T-helper 1 cell treated with Interleukin-12 subunit alpha and Interleukin-12 subunit beta and Interleukin-4 antibody, amounts not matched to agents 30 μg/mL and 1 μg/mL, for 36 hours (primary cell): ENCODE measurements around the gene FYTTD1.

ENCODE experiments used
- H3K27ac Mint-ChIP-seq: one replicate; pipeline ENCODE4 v1.8.0; 2021; ENCODE audit warnings: mild to moderate bottlenecking, mixed read lengths
- H3K27me3 Mint-ChIP-seq: one replicate; pipeline ENCODE4 v1.8.0; 2021; ENCODE audit warnings: low read depth, mixed read lengths
- H3K36me3 Mint-ChIP-seq: one replicate; pipeline ENCODE4 v1.8.0; 2021; ENCODE audit warnings: low read depth, mixed read lengths
- H3K4me1 Mint-ChIP-seq: one replicate; pipeline ENCODE4 v1.8.0; 2021; ENCODE audit warnings: low read depth, mixed read lengths
- H3K4me3 Mint-ChIP-seq: one replicate; pipeline ENCODE4 v1.8.0; 2021; ENCODE audit warnings: mild to moderate bottlenecking, moderate library complexity, mixed read lengths
- H3K9me3 Mint-ChIP-seq: one replicate; pipeline ENCODE4 v1.8.0; 2021; ENCODE audit warnings: mixed read lengths

The FYTTD1 gene

GRCh38 chr3:197750858-197751737, 1.4 kb downstream of the FYTTD1 start:
- H3K27me3 Mint-ChIP-seq: peaks cover 4% of the 10 kb centered on the region
- peak overlapping the region; percentile 94 for H3K4me3 Mint-ChIP-seq
- no peaks in the 10 kb centered on the region for H3K9me3 Mint-ChIP-seq
- peaks cover 37% of the 10 kb centered on the region for H3K4me1 Mint-ChIP-seq
- peak overlapping the region; percentile 92 for H3K27ac Mint-ChIP-seq
- peaks cover 2% of the 10 kb centered on the region for H3K36me3 Mint-ChIP-seq

- Mint-ChIP-seq H3K4me1 (peaks cover 39% of the 10 kb centered on the region), H3K9me3 (no peaks in the 10 kb centered on the region), H3K27me3 (peaks cover under 1% of the 10 kb centered on the region), H3K36me3 (peaks cover 7% of the 10 kb centered on the region), H3K4me3 (peak overlapping the region; percentile 79), H3K27ac (peak overlapping the region; percentile 86)
Measured at GRCh38 chr3:197752107-197752506, 2.4 kb downstream of the FYTTD1 start.

GRCh38 chr3:197753263-197753662, 3.6 kb downstream of the FYTTD1 start:
- H3K9me3 Mint-ChIP-seq: no peaks in the 10 kb centered on the region
- peaks cover 7% of the 10 kb centered on the region for H3K36me3 Mint-ChIP-seq
- H3K4me1 Mint-ChIP-seq: peaks cover 38% of the 10 kb centered on the region
- H3K4me3 Mint-ChIP-seq: no peak overlapping the region
- H3K27me3 Mint-ChIP-seq: no peaks in the 10 kb centered on the region
- H3K27ac Mint-ChIP-seq: no peak overlapping the region

GRCh38 chr3:197756704-197757103, 7.0 kb downstream of the FYTTD1 start:
- peaks cover 7% of the 10 kb centered on the region for H3K36me3 Mint-ChIP-seq
- no peaks in the 10 kb centered on the region for H3K27me3 Mint-ChIP-seq
- no peak overlapping the region for H3K4me3 Mint-ChIP-seq
- peaks cover 24% of the 10 kb centered on the region for H3K4me1 Mint-ChIP-seq
- no peaks in the 10 kb centered on the region for H3K9me3 Mint-ChIP-seq
- no peak overlapping the region for H3K27ac Mint-ChIP-seq

- peaks cover 7% of the 10 kb centered on the region for H3K36me3 Mint-ChIP-seq
- peaks cover 11% of the 10 kb centered on the region for H3K4me1 Mint-ChIP-seq
- H3K27ac Mint-ChIP-seq: no peak overlapping the region
- no peaks in the 10 kb centered on the region for H3K9me3 Mint-ChIP-seq
- no peaks in the 10 kb centered on the region for H3K27me3 Mint-ChIP-seq
- H3K4me3 Mint-ChIP-seq: no peak overlapping the region
Measured at GRCh38 chr3:197758512-197758911, 8.8 kb downstream of the FYTTD1 start.

GRCh38 chr3:197761784-197762183, 12.1 kb downstream of the FYTTD1 start:
- H3K27ac Mint-ChIP-seq: no peak overlapping the region
- H3K4me3 Mint-ChIP-seq: no peak overlapping the region
- no peaks in the 10 kb centered on the region for H3K27me3 Mint-ChIP-seq
- H3K4me1 Mint-ChIP-seq: no peaks in the 10 kb centered on the region
- peaks cover 10% of the 10 kb centered on the region for H3K36me3 Mint-ChIP-seq
- H3K9me3 Mint-ChIP-seq: no peaks in the 10 kb centered on the region

GRCh38 chr3:197775317-197775716, 25.6 kb downstream of the FYTTD1 start:
- Mint-ChIP-seq H3K27me3 (no peaks in the 10 kb centered on the region), H3K4me1 (no peaks in the 10 kb centered on the region), H3K27ac (no peak overlapping the region), H3K9me3 (no peaks in the 10 kb centered on the region), H3K4me3 (no peak overlapping the region), H3K36me3 (peaks cover 36% of the 10 kb centered on the region)

- no peaks in the 10 kb centered on the region for H3K27me3 Mint-ChIP-seq
- no peak overlapping the region for H3K27ac Mint-ChIP-seq
- peaks cover 18% of the 10 kb centered on the region for H3K36me3 Mint-ChIP-seq
- peaks cover 4% of the 10 kb centered on the region for H3K4me1 Mint-ChIP-seq
- no peaks in the 10 kb centered on the region for H3K9me3 Mint-ChIP-seq
- no peak overlapping the region for H3K4me3 Mint-ChIP-seq
Measured at GRCh38 chr3:197782230-197782629, 32.5 kb downstream of the FYTTD1 start.

GRCh38 chr3:197784019-197784585, 34.4 kb downstream of the FYTTD1 start:
- peaks cover 13% of the 10 kb centered on the region for H3K36me3 Mint-ChIP-seq
- no peak overlapping the region for H3K4me3 Mint-ChIP-seq
- H3K27ac Mint-ChIP-seq: no peak overlapping the region
- H3K27me3 Mint-ChIP-seq: no peaks in the 10 kb centered on the region
- peaks cover 4% of the 10 kb centered on the region for H3K4me1 Mint-ChIP-seq
- no peaks in the 10 kb centered on the region for H3K9me3 Mint-ChIP-seq

- Mint-ChIP-seq H3K4me1 (peaks cover 13% of the 10 kb centered on the region), H3K9me3 (no peaks in the 10 kb centered on the region), H3K27ac (no peak overlapping the region), H3K36me3 (peaks cover 3% of the 10 kb centered on the region), H3K4me3 (no peak overlapping the region), H3K27me3 (no peaks in the 10 kb centered on the region)
Measured at GRCh38 chr3:197787412-197787811, 37.7 kb downstream of the FYTTD1 start.

GRCh38 chr3:197789309-197789708, 39.6 kb downstream of the FYTTD1 start:
- Mint-ChIP-seq H3K4me1 (peaks cover 26% of the 10 kb centered on the region), H3K9me3 (no peaks in the 10 kb centered on the region), H3K36me3 (peaks cover 5% of the 10 kb centered on the region), H3K27ac (no peak overlapping the region), H3K27me3 (no peaks in the 10 kb centered on the region), H3K4me3 (no peak overlapping the region)

- H3K9me3 Mint-ChIP-seq: no peaks in the 10 kb centered on the region
- H3K4me3 Mint-ChIP-seq: peak overlapping the region; percentile 97
- H3K27ac Mint-ChIP-seq: peak overlapping the region; percentile 99
- H3K36me3 Mint-ChIP-seq: peaks cover 5% of the 10 kb centered on the region
- peaks cover 26% of the 10 kb centered on the region for H3K4me1 Mint-ChIP-seq
- no peaks in the 10 kb centered on the region for H3K27me3 Mint-ChIP-seq
Measured at GRCh38 chr3:197790033-197790432, 40.4 kb downstream of the FYTTD1 start.

- peak within 1 kb of the TSS; percentile 97 for H3K4me3 Mint-ChIP-seq
- H3K36me3 Mint-ChIP-seq: peaks cover 5% of the 10 kb centered on the region
- H3K9me3 Mint-ChIP-seq: no peaks in the 10 kb centered on the region
- H3K4me1 Mint-ChIP-seq: peaks cover 30% of the 10 kb centered on the region
- H3K27me3 Mint-ChIP-seq: no peaks in the 10 kb centered on the region
- peak within 1 kb of the TSS; percentile 99 for H3K27ac Mint-ChIP-seq
Measured at GRCh38 chr3:197791113-197791891, 41.6 kb downstream of the FYTTD1 start, which contains the start of gene LRCH3. Gene LRCH3 (plus strand): TSS chr3:197791254. CDS start chr3:197791279, 25 bp downstream.

GRCh38 chr3:197791892-197792647, 42.4 kb downstream of the FYTTD1 start:
- no peaks in the 10 kb centered on the region for H3K27me3 Mint-ChIP-seq

More at GRCh38 chr3:197791892-197792647, 42.4 kb downstream of the FYTTD1 start:
- peak overlapping the region; percentile 97 for H3K4me3 Mint-ChIP-seq
- no peaks in the 10 kb centered on the region for H3K9me3 Mint-ChIP-seq
- H3K36me3 Mint-ChIP-seq: peaks cover 5% of the 10 kb centered on the region
- peaks cover 32% of the 10 kb centered on the region for H3K4me1 Mint-ChIP-seq
- H3K27ac Mint-ChIP-seq: peak overlapping the region; percentile 99
